ENCODE results near the gene CNN1. TPM values are rescaled to one million over a fixed set of nuclear protein-coding genes. Genes with fewer than 3 reads are reported as not detected.

The CNN1 gene
- total and polyA plus RNA-seq, 4 donors, result 3.6 to 11.2 (median 3.9) TPM

DNA sequence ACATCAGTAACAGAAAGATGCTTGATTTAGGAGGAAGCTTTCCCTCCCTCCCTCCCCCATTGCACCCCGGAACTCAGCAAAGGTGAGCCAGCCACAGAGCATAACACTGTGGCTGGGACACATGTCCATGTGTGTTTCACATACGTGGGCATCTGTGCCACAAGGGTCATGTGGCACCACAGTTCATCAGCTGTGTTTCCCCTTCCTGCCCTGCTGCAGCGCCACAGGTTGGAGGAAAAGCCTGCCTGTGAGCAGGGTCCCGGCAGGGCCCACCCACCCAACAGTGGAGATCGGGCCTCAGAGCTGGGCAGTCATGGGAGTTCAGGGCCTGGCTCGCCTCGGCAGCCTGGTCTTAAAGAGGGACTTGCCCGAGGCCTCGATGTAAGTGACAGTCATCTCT, 36.0 kb downstream of the CNN1 start:
- H3K27me3 ChIP-seq (ENCODE audit: control insufficient read depth, insufficient read depth, low read length), result peaks cover 11% of the 10 kb centered on the region
- no peak for DNase-seq (ENCODE audit: low read depth in 4 of 6, low spot score in 6 of 6)
- H3K9me3 ChIP-seq (ENCODE audit: control insufficient read depth, insufficient read depth, low read length), result no peaks in the 10 kb centered on the region
- H3K27ac ChIP-seq (ENCODE audit: low read depth, low read length), result no peak overlapping the region
- no peak overlapping the region for H3K4me3 ChIP-seq (ENCODE audit: low read depth, low read length)
- peaks cover 4% of the 10 kb centered on the region for H3K36me3 ChIP-seq (ENCODE audit: control insufficient read depth, insufficient read depth, low read length)
- H3K4me1 ChIP-seq (ENCODE audit: control insufficient read depth, insufficient read depth, low read length), result peaks cover 6% of the 10 kb centered on the region
- 92% methylated on average over 9 of the region's 9 CpGs for whole genome bisulfite sequencing (ENCODE audit: insufficient coverage)

DNA sequence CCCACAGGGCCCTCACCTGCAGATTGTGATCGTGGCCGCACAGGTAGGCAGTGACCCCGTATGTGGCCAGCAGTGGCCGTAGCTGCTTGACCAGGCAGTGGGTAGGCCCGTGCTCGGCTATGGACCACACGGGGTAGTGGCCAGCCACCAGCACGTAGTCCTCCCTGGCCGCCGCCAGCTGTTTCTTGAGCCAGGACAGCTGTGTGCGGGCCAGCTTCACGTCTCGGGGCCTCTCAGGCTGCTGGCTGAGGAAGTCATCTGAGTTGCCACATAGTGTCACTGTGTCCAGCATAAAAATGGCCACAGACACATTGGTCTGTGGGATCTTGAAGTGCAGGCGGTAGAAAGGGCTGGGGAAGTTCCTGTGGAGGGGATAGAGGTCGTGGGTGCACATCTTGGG, 37.6 kb downstream of the CNN1 start:
- H3K9me3 ChIP-seq (ENCODE audit: control insufficient read depth, insufficient read depth, low read length), result no peaks in the 10 kb centered on the region
- H3K4me1 ChIP-seq (ENCODE audit: control insufficient read depth, insufficient read depth, low read length), result peaks cover 6% of the 10 kb centered on the region
- H3K4me3 ChIP-seq (ENCODE audit: low read depth, low read length), result no peak overlapping the region
- WGBS (ENCODE audit: insufficient coverage), result 93% methylated on average over 15 of the region's 15 CpGs
- DNase-seq (ENCODE audit: low read depth in 4 of 6, low spot score in 6 of 6), result no peak
- no peak overlapping the region for H3K27ac ChIP-seq (ENCODE audit: low read depth, low read length)
- H3K36me3 ChIP-seq (ENCODE audit: control insufficient read depth, insufficient read depth, low read length), result peaks cover 4% of the 10 kb centered on the region
- H3K27me3 ChIP-seq (ENCODE audit: control insufficient read depth, insufficient read depth, low read length), result peaks cover 11% of the 10 kb centered on the region

- Histone ChIP-seq H3K4me3 (ENCODE audit: low read depth, low read length) (no peak within 1 kb of the TSS), H3K27ac (ENCODE audit: low read depth, low read length) (no peak within 1 kb of the TSS), H3K9me3 (ENCODE audit: control insufficient read depth, insufficient read depth, low read length) (no peaks in the 10 kb centered on the region), H3K4me1 (ENCODE audit: control insufficient read depth, insufficient read depth, low read length) (peaks cover 6% of the 10 kb centered on the region), H3K36me3 (ENCODE audit: control insufficient read depth, insufficient read depth, low read length) (peaks cover 4% of the 10 kb centered on the region), H3K27me3 (ENCODE audit: control insufficient read depth, insufficient read depth, low read length) (peaks cover 11% of the 10 kb centered on the region)
- 60% methylated on average over 14 of the region's 18 CpGs for WGBS (ENCODE audit: insufficient coverage)
- no peak for DNase-seq (ENCODE audit: low read depth in 4 of 6, low spot score in 6 of 6)
These were observed 39.0 kb downstream of the CNN1 start, which contains the start of gene ACP5 for GRCh38 chr19:11577451-11578257. ACP5 (minus strand) TSS chr19:11577645; CDS start chr19:11577317, 328 bp downstream.

DNA sequence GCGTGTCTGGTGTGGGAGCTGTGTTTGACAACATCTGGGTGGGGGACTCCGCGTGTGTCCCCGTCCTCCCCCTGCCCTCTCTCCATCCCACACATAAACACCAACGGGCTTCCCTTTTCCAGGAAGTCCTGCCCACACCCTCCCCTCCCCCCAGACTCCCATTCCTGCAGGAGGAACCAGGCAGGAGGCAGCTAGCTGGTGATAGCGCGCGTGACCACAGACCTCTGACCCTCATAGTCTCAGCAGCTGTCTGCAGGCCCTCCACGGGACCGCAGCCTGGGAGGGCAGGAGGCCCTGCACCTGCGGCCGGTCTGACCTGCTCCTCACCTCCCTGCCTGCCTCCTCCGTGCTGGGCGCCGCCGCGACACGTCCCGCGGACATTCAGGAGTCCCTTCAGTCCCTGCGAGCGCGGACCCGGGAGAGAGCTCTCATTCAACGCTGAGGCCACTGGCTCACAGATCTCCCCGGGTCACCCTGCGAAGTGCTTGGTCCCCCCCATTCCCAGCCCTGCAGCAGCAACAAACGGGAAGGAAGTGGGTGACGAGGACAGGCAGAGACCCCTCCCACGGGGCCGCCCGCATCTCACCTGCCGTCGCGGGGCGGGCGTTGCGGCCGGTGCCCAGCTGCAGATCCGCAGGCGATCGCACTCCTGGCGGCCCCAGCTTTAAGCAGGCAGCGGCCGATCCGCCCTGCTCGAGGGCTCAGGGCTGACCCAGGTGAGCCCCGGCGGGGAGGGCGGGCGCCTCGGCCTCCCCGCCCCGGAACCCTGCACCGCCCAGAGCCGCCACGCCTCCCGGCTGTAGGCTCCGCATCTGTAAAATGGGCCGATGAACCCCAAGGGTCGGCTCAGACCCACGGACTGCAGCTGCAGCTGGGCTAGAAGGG, 39.8 kb downstream of the CNN1 start:
- Histone ChIP-seq H3K4me3 (ENCODE audit: low read depth, low read length) (no peak overlapping the region), H3K9me3 (ENCODE audit: control insufficient read depth, insufficient read depth, low read length) (no peaks in the 10 kb centered on the region), H3K36me3 (ENCODE audit: control insufficient read depth, insufficient read depth, low read length) (peaks cover 4% of the 10 kb centered on the region), H3K27ac (ENCODE audit: low read depth, low read length) (no peak overlapping the region), H3K27me3 (ENCODE audit: control insufficient read depth, insufficient read depth, low read length) (peaks cover 11% of the 10 kb centered on the region), H3K4me1 (ENCODE audit: control insufficient read depth, insufficient read depth, low read length) (peaks cover 6% of the 10 kb centered on the region)
- DNase-seq (ENCODE audit: low read depth in 4 of 6, low spot score in 6 of 6), result no peak
- WGBS (ENCODE audit: insufficient coverage), result 14% methylated on average over 58 of the region's 62 CpGs

DNA sequence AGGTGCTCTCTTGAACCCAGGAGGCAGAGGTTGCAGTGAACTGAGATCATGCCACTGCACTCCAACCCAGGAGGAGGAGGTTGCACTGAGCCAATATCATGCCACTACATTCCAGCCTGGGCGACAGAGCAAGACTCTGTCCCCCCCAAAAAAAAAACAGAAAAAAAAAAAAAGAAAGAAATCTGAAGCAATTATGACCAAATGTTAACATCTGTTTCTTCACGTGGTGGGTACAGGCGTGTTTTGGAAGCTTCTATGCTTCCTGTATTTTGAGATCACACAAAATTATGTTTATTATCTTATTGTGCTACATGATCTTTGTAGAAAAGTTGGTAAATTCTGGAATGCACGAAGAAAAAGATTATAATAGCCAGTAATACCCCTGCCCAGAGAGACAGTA, 41.5 kb downstream of the CNN1 start:
- DNase-seq (ENCODE audit: low read depth in 4 of 6, low spot score in 6 of 6), result no peak
- Histone ChIP-seq H3K4me3 (ENCODE audit: low read depth, low read length) (no peak overlapping the region), H3K27ac (ENCODE audit: low read depth, low read length) (no peak overlapping the region), H3K4me1 (ENCODE audit: control insufficient read depth, insufficient read depth, low read length) (peaks cover 6% of the 10 kb centered on the region), H3K27me3 (ENCODE audit: control insufficient read depth, insufficient read depth, low read length) (peaks cover 11% of the 10 kb centered on the region), H3K9me3 (ENCODE audit: control insufficient read depth, insufficient read depth, low read length) (no peaks in the 10 kb centered on the region), H3K36me3 (ENCODE audit: control insufficient read depth, insufficient read depth, low read length) (peaks cover 4% of the 10 kb centered on the region)
- WGBS (ENCODE audit: insufficient coverage), result no CpG with 5 or more reads among the region's 4 CpGs

DNA sequence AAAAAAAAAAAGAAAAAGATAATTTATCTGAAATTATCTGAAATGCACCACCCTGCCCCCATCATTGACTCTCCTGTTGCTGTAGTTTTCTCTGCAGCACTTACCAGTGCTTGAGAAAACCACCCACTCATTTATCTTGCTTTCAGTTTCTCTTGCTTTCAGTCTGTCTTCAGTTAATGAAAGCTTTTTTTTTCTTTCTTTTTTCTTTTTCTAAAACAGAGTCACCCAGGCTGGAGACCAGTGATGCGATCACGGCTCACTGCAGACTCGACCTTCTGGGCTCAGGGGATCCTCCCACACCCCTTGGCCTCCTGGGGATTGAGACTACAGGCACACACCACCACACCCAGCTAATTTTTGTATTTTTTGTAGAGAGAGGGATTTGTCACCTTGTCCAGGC, 43.1 kb downstream of the CNN1 start:
- H3K4me1 ChIP-seq (ENCODE audit: control insufficient read depth, insufficient read depth, low read length), result peaks cover 6% of the 10 kb centered on the region
- H3K4me3 ChIP-seq (ENCODE audit: low read depth, low read length), result no peak overlapping the region
- DNase-seq (ENCODE audit: low read depth in 4 of 6, low spot score in 6 of 6), result no peak
- H3K36me3 ChIP-seq (ENCODE audit: control insufficient read depth, insufficient read depth, low read length), result peaks cover 4% of the 10 kb centered on the region
- no CpG with 5 or more reads among the region's 3 CpGs for WGBS (ENCODE audit: insufficient coverage)
- no peak overlapping the region for H3K27ac ChIP-seq (ENCODE audit: low read depth, low read length)
- H3K27me3 ChIP-seq (ENCODE audit: control insufficient read depth, insufficient read depth, low read length), result peaks cover 11% of the 10 kb centered on the region
- no peaks in the 10 kb centered on the region for H3K9me3 ChIP-seq (ENCODE audit: control insufficient read depth, insufficient read depth, low read length)

DNA sequence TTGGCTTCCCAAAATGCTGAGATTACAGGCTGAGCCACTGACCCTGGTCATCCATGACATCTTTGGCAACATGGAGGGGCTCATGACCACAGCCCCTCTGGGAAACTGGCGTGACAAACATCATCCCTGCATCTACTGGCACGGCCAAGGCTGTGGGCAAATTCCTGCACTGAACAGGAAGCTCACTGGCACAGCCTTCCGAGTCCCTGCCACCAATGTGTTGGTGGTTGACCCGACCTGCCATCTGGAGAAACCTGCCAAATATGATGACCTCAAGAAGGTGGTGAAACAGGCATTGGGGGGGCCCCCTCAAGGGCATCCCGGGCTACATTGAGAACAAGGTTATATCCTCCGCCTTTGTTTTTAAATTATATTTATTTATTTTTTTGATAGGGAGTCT, 47.7 kb downstream of the CNN1 start:
- Histone ChIP-seq H3K4me1 (ENCODE audit: control insufficient read depth, insufficient read depth, low read length) (no peaks in the 10 kb centered on the region), H3K9me3 (ENCODE audit: control insufficient read depth, insufficient read depth, low read length) (no peaks in the 10 kb centered on the region), H3K27ac (ENCODE audit: low read depth, low read length) (no peak overlapping the region), H3K36me3 (ENCODE audit: control insufficient read depth, insufficient read depth, low read length) (no peaks in the 10 kb centered on the region), H3K27me3 (ENCODE audit: control insufficient read depth, insufficient read depth, low read length) (no peaks in the 10 kb centered on the region), H3K4me3 (ENCODE audit: low read depth, low read length) (no peak overlapping the region)
- WGBS (ENCODE audit: insufficient coverage), result 71% methylated on average over 4 of the region's 6 CpGs
- no peak for DNase-seq (ENCODE audit: low read depth in 4 of 6, low spot score in 6 of 6)

DNA sequence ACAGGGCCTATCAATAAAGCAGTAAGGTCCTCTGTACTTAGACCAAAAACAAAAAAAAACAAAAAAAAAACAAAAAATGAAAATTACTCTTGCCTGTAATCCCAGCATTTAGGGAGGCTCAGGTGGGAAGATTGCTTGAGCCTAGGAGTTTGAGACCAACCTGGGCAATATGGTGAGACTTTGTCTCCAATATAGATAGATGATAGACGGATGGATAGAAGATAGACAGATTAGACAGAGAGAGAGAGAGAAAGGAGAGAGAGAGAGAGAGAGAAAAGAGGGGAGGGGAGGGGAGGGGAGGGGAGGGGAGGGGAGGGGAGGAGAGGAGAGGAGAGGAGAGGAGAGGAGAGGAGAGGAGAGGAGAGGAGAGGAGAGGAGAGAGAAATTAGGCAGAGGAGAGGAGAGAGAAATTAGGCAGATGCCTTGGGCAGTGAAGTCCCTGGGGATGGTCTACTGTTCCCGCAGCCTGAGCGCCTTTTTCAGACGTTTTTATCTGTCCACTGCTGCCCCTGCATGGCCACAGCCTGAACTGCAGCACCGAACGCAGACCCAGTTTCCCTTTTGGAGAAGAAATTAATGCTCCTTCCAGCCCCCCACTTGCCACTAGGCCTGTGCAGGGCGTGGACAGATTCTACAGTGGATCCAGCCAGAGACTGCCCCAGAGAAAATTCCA, 48.8 kb downstream of the CNN1 start:
- DNase-seq (ENCODE audit: low read depth in 4 of 6, low spot score in 6 of 6), result peak; percentile 36 to 94 (median 54)
- H3K4me3 ChIP-seq (ENCODE audit: low read depth, low read length), result no peak overlapping the region
- H3K27me3 ChIP-seq (ENCODE audit: control insufficient read depth, insufficient read depth, low read length), result no peaks in the 10 kb centered on the region
- H3K36me3 ChIP-seq (ENCODE audit: control insufficient read depth, insufficient read depth, low read length), result no peaks in the 10 kb centered on the region
- no peak overlapping the region for H3K27ac ChIP-seq (ENCODE audit: low read depth, low read length)
- no CpG with 5 or more reads among the region's 7 CpGs for WGBS (ENCODE audit: insufficient coverage)
- H3K9me3 ChIP-seq (ENCODE audit: control insufficient read depth, insufficient read depth, low read length), result no peaks in the 10 kb centered on the region
- H3K4me1 ChIP-seq (ENCODE audit: control insufficient read depth, insufficient read depth, low read length), result no peaks in the 10 kb centered on the region

DNA sequence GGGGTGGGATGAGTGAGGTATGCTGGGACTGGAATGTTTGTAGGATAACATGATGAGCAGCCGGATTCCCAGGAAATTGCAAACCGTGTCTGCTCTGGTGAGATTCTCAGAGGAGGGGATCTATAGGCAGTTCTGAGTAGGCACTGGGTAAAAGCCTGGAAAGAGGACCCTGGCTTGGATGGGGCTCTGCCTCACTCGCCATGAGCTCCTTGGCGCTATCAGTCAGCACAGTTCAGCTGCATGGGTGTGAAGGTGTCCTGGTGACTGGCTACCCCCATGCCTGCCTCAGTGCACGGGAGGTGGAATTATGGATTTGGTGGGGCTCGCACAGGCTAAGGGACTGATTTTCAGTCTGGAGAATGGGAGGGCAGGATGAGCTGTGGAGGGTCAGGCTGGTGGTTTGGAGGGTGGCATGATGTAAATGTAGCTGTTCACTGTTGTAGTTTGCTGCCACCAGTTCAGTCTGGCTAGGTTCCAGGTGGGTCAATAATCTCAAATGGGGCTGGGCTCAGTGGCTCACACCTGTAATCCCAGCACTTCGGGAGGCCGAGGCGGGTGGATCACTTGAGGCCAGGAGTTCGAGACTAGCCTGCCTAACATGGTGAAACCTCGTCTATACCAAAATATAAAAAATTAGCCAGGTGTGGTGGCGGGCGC, 49.5 kb downstream of the CNN1 start:
- Histone ChIP-seq H3K36me3 (ENCODE audit: control insufficient read depth, insufficient read depth, low read length) (no peaks in the 10 kb centered on the region), H3K9me3 (ENCODE audit: control insufficient read depth, insufficient read depth, low read length) (no peaks in the 10 kb centered on the region), H3K27ac (ENCODE audit: low read depth, low read length) (no peak overlapping the region), H3K4me1 (ENCODE audit: control insufficient read depth, insufficient read depth, low read length) (no peaks in the 10 kb centered on the region), H3K27me3 (ENCODE audit: control insufficient read depth, insufficient read depth, low read length) (no peaks in the 10 kb centered on the region), H3K4me3 (ENCODE audit: low read depth, low read length) (no peak overlapping the region)
- no peak for DNase-seq (ENCODE audit: low read depth in 4 of 6, low spot score in 6 of 6)
- WGBS (ENCODE audit: insufficient coverage), result 65% methylated on average over 7 of the region's 13 CpGs
